ENCODE measurements around the gene KIFBP. TPM values are rescaled to one million over a fixed set of nuclear protein-coding genes. Genes with fewer than 3 reads are reported as not detected.
"Not testable (repeated sequence)": the region's sequence is repeated elsewhere in the genome, so short reads cannot be mapped to it uniquely, and the experiment has no call there.

The KIFBP gene
- total RNA-seq, 2 experiments from 2014 or later: 4.2 TPM

DNA sequence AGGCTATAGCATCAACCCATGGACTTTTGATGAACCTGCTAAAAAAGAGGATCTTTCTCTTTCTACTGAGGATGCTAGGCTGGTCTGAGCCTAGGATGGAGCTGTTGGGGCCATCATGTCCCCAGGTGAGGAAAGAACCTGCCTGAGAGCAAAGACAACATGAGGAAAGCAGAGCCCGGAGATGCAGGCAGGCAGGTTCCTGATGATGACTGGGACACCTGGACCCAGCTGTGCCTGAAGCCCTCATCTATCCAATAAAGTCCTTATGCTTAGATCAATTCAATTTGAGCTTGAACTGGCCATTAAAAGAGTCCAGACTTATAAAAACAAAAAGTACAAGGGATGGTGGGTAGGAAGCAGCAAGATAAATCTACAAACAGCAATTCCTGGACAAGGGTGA lies 48.9 kb downstream of the KIFBP start:
- Histone ChIP-seq H3K9me3 (ENCODE audit: control insufficient read depth in 1 of 2, insufficient read depth in 1 of 2, low read length in 2 of 2) (no peaks in the 10 kb centered on the region), H3K4me1 (ENCODE audit: insufficient read depth, low read length) (no peaks in the 10 kb centered on the region), H3K4me3 (ENCODE audit: low read length) (no peak overlapping the region), H3K27ac (ENCODE audit: low read depth in 1 of 2, low read length in 2 of 2) (no peak overlapping the region), H3K27me3 (ENCODE audit: control insufficient read depth in 1 of 2, insufficient read depth in 2 of 2, low read length in 2 of 2) (no peaks in the 10 kb centered on the region), H3K36me3 (ENCODE audit: insufficient read depth, low read length) (no peaks in the 10 kb centered on the region)
- DNase-seq (no peak), ATAC-seq (ENCODE audit: poor library complexity) (no peak)
- intact Hi-C loops (cut with DNase I, micrococcal nuclease): no loop called here
- POLR2A ChIA-PET: no interaction called here
- no peak overlapping the region for H3K4me3 Mint-ChIP-seq
- CTCF ChIA-PET: interaction anchor here (1.6 kb wide), 1 partner anchor 9 kb away, joined by 4 read pairs; no protein-coding TSS in a partner anchor
- no peaks in the 10 kb centered on the region for H3K27me3 Mint-ChIP-seq
- no peaks in the 10 kb centered on the region for H3K4me1 Mint-ChIP-seq (ENCODE audit: low read depth)
- H3K36me3 Mint-ChIP-seq (ENCODE audit: low read depth): no peaks in the 10 kb centered on the region
- TF ChIP-seq, protein P1, sequence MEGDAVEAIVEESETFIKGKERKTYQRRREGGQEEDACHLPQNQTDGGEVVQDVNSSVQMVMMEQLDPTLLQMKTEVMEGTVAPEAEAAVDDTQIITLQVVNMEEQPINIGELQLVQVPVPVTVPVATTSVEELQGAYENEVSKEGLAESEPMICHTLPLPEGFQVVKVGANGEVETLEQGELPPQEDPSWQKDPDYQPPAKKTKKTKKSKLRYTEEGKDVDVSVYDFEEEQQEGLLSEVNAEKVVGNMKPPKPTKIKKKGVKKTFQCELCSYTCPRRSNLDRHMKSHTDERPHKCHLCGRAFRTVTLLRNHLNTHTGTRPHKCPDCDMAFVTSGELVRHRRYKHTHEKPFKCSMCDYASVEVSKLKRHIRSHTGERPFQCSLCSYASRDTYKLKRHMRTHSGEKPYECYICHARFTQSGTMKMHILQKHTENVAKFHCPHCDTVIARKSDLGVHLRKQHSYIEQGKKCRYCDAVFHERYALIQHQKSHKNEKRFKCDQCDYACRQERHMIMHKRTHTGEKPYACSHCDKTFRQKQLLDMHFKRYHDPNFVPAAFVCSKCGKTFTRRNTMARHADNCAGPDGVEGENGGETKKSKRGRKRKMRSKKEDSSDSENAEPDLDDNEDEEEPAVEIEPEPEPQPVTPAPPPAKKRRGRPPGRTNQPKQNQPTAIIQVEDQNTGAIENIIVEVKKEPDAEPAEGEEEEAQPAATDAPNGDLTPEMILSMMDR (IDR thresholded peaks at IDR 0.05): no peak
- no peak overlapping the region for H3K27ac Mint-ChIP-seq
- no peaks in the 10 kb centered on the region for H3K9me3 Mint-ChIP-seq

DNA sequence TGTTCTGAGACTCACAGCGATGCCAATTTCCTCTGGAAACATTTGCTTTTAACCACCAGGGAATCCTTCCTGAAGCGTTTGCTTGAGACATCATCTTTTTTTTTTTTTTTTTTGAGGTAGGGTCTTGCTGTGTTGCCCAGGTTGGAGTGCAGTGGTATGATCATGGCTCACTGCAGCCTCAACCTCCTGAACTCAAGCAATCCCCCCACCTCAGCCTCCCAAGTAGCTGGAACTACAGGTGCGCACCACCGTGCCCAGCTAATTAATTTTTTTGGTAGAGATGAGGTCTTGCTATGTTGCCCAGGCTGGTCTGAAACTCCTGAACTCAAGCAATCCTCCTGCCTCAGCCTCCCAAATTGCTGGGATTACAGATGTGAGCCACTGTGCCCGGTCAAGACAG lies 52.3 kb downstream of the KIFBP start:
- H3K36me3 Mint-ChIP-seq (ENCODE audit: low read depth); CTCF ChIA-PET; H3K36me3 ChIP-seq (ENCODE audit: insufficient read depth, low read length); intact Hi-C loops (cut with DNase I, micrococcal nuclease); H3K9me3 Mint-ChIP-seq; H3K27me3 Mint-ChIP-seq; H3K27ac ChIP-seq (ENCODE audit: low read depth in 1 of 2, low read length in 2 of 2); ATAC-seq (ENCODE audit: poor library complexity); DNase-seq; H3K4me3 Mint-ChIP-seq; H3K27ac Mint-ChIP-seq; H3K27me3 ChIP-seq (ENCODE audit: control insufficient read depth in 1 of 2, insufficient read depth in 2 of 2, low read length in 2 of 2); H3K4me3 ChIP-seq (ENCODE audit: low read length); H3K9me3 ChIP-seq (ENCODE audit: control insufficient read depth in 1 of 2, insufficient read depth in 1 of 2, low read length in 2 of 2): not testable (repeated sequence)
- H3K4me1 ChIP-seq (ENCODE audit: insufficient read depth, low read length): peaks cover 25% of the 10 kb centered on the region
- H3K4me1 Mint-ChIP-seq (ENCODE audit: low read depth): peaks cover 24% of the 10 kb centered on the region
- POLR2A ChIA-PET: interaction anchor here (0.6 kb wide), 1 partner anchor 127 kb away, joined by 5 read pairs; no protein-coding TSS in a partner anchor

DNA sequence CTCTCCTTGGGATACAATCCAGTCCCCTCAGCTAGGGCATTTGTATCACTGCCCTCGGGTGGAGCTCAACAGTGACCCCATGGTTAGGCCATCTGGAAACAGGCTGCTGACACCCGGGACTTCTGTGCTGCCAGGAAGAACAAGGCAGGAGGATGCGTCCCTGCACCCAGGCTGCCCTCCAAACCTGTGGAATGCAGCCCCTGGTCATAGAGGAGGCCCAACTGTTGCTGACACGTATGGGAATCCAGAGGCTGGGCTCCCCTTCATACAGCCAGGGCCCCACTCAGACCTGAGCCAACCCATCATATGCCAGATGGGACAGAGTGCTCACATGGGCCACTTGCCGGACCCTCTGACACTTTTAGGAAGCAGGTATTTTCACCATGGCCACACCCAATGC lies 53.8 kb downstream of the KIFBP start:
- TF ChIP-seq, protein P1 (IDR thresholded peaks at IDR 0.05): no peak
- no peaks in the 10 kb centered on the region for H3K36me3 ChIP-seq (ENCODE audit: insufficient read depth, low read length)
- DNase-seq (no peak), ATAC-seq (ENCODE audit: poor library complexity) (no peak)
- no peak overlapping the region for H3K4me3 Mint-ChIP-seq
- H3K4me1 Mint-ChIP-seq (ENCODE audit: low read depth): peaks cover 31% of the 10 kb centered on the region
- no peaks in the 10 kb centered on the region for H3K27me3 ChIP-seq (ENCODE audit: control insufficient read depth in 1 of 2, insufficient read depth in 2 of 2, low read length in 2 of 2)
- peaks cover 36% of the 10 kb centered on the region for H3K4me1 ChIP-seq (ENCODE audit: insufficient read depth, low read length)
- H3K36me3 Mint-ChIP-seq (ENCODE audit: low read depth): no peaks in the 10 kb centered on the region
- H3K27me3 Mint-ChIP-seq: no peaks in the 10 kb centered on the region
- no peak overlapping the region for H3K27ac Mint-ChIP-seq
- intact Hi-C loops (cut with DNase I, micrococcal nuclease): no loop called here
- no peaks in the 10 kb centered on the region for H3K9me3 Mint-ChIP-seq
- no peak overlapping the region for H3K27ac ChIP-seq (ENCODE audit: low read depth in 1 of 2, low read length in 2 of 2)
- POLR2A ChIA-PET: no interaction called here
- H3K4me3 ChIP-seq (ENCODE audit: low read length): no peak overlapping the region
- CTCF ChIA-PET: interaction anchor here (0.7 kb wide), 1 partner anchor 37 kb away, joined by 4 read pairs; no protein-coding TSS in a partner anchor
- no peaks in the 10 kb centered on the region for H3K9me3 ChIP-seq (ENCODE audit: control insufficient read depth in 1 of 2, insufficient read depth in 1 of 2, low read length in 2 of 2)

DNA sequence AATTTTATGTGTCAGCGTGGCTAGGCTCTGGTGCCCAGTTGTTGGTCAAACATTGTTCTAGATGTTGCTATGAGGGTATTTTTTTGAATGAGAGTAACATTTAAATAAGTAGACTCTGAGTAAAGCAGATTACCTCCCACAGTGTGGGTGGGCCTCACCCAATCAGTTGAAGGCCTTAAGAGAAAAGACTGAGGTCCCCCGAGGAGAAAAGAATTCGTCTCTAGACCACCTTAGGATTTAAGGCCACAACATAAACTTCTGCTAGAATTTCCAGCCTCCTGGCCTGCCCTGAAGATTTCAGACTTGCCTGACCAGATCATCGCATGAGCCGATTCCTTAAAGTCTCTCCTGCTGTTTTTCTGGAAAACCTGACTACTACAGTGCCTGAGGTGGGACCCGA lies 54.2 kb downstream of the KIFBP start:
- Mint-ChIP-seq H3K36me3 (ENCODE audit: low read depth) (no peaks in the 10 kb centered on the region), H3K9me3 (no peaks in the 10 kb centered on the region), H3K4me1 (ENCODE audit: low read depth) (peaks cover 31% of the 10 kb centered on the region), H3K27me3 (no peaks in the 10 kb centered on the region), H3K4me3 (no peak overlapping the region), H3K27ac (no peak overlapping the region)
- POLR2A ChIA-PET: no interaction called here
- CTCF ChIA-PET: interaction anchor here (0.7 to 1.0 kb wide), 2 partner anchors 38 kb away, joined by 3 to 4 read pairs; no protein-coding TSS in a partner anchor
- Histone ChIP-seq H3K27ac (ENCODE audit: low read depth in 1 of 2, low read length in 2 of 2) (no peak overlapping the region), H3K27me3 (ENCODE audit: control insufficient read depth in 1 of 2, insufficient read depth in 2 of 2, low read length in 2 of 2) (no peaks in the 10 kb centered on the region), H3K4me1 (ENCODE audit: insufficient read depth, low read length) (peaks cover 40% of the 10 kb centered on the region), H3K4me3 (ENCODE audit: low read length) (no peak overlapping the region), H3K9me3 (ENCODE audit: control insufficient read depth in 1 of 2, insufficient read depth in 1 of 2, low read length in 2 of 2) (no peaks in the 10 kb centered on the region), H3K36me3 (ENCODE audit: insufficient read depth, low read length) (no peaks in the 10 kb centered on the region)
- DNase-seq (no peak), ATAC-seq (ENCODE audit: poor library complexity) (no peak)
- TF ChIP-seq, protein P1 (IDR thresholded peaks at IDR 0.05): no peak
- intact Hi-C loops (cut with DNase I, micrococcal nuclease): no loop called here
